GM12891 (cell line): ENCODE measurements around the gene KCNT1.

Source experiments
- DNase-seq: peaks from one replicate; pipeline ENCODE4 v3.0.0; 2011; ENCODE audit warnings: low spot score; ENCODE audit not compliant: insufficient read length
- FAIRE-seq: peaks from 2 replicates; lab custom pipeline; 2011; peaks lifted over from hg19 to GRCh38; lab: Jason Lieb, UNC
- PAX5 ChIP-seq: IDR thresholded peaks from 2 replicates; pipeline ENCODE4 v1.6.1; 2011; ENCODE audit warnings: low read length, moderate library complexity, mild to moderate bottlenecking; ENCODE audit not compliant: insufficient read depth, severe bottlenecking
- POLR2A ChIP-seq: IDR thresholded peaks from 2 replicates; pipeline ENCODE4 v1.6.1; 2011; ENCODE audit warnings: low read depth, low read length, control low read depth
- POLR2AphosphoS5 ChIP-seq: IDR thresholded peaks from 2 replicates; pipeline ENCODE4 v1.6.1; 2011; ENCODE audit warnings: low read depth, low read length, control low read depth
- POU2F2 ChIP-seq: IDR thresholded peaks from 2 replicates; pipeline ENCODE4 v1.6.1; 2011; ENCODE audit warnings: low read depth, mild to moderate bottlenecking, control low read depth, low read length, moderate library complexity
- SPI1 ChIP-seq: IDR thresholded peaks from 2 replicates; pipeline ENCODE4 v1.6.1; 2011; ENCODE audit warnings: low read depth, low read length, control low read depth
- TAF1 ChIP-seq: IDR thresholded peaks from 2 replicates; pipeline ENCODE4 v1.6.1; 2011; ENCODE audit warnings: low read depth, low read length, control low read depth

KCNT1 gene

DNA sequence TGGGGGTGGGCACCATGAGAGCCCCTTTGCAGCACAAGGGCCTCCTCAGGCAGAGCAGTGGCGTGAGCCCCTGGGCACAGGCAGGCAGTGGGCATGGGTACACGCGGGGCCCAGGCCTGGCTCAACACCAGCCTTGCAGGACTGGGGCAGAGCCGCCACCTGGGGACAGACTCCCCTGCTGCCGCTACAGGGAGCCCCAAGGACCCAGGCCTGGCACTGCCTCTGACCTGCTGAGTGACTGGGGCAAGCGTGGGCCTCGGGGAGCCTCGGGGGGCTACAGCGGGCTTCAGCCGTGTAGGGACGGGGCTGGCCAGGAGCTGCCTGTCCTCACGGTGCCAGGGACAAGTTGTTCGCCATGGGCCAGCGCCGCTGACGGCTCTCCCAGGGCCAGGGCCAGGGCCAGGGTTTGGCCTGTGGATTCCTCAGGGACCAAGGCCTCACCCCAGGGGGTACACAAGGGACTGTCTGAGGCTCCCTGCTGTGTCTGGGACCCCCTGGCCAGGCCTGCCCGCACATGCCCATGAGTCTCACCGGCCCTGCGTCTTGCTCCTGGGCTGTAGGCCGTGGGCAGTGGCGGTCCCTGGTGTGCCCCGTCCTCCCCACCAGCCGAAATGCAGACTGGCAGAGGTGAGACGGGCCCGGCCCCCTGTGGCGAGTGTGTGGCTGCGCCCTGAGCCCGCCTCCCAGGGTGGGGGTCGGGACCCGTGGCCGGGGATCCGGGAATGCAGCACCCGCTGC, 42.5 kb downstream of the KCNT1 start:
- no peak for FAIRE-seq
- TF ChIP-seq POU2F2: no peak
- TF ChIP-seq POLR2AphosphoS5: no peak
- TF ChIP-seq SPI1: no peak
- TF ChIP-seq POLR2A: no peak
- no peak for TF ChIP-seq PAX5
- no peak for TF ChIP-seq TAF1

DNA sequence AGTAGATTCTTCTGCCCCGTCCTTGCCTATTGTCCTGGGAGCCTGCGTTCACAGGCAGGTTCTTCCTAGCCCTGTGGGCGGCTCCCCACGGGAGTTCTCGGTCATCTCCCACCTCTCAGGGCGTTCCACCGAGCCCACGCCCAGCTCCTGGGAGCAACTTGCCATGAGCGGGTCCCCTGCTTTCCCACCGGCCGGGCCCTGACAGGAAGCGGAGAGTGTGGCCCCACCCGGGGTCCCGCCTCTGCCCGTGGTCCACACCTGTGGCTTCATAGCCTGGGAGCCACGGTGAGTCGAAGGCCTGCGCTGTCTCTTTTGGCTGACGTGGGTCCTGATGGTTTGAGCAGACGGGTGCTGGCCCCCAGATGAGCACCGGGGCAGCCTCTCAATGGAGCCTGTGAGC, 43.2 kb downstream of the KCNT1 start:
- no peak for TF ChIP-seq POU2F2
- TF ChIP-seq SPI1: no peak
- TF ChIP-seq PAX5: no peak
- no peak for TF ChIP-seq TAF1
- no peak for TF ChIP-seq POLR2A
- no peak for TF ChIP-seq POLR2AphosphoS5
- DNase-seq (no peak), FAIRE-seq (no peak)

More for the DNA sequence above, 42.5 kb downstream of the KCNT1 start:
- DNase-seq: no peak

GRCh38 chr9:135745686-135746324, 43.8 kb downstream of the KCNT1 start:
- DNase-seq: no peak
- TF ChIP-seq TAF1 (no peak), PAX5 (no peak), POLR2A (no peak), POLR2AphosphoS5 (no peak)
- FAIRE-seq: no peak

DNA sequence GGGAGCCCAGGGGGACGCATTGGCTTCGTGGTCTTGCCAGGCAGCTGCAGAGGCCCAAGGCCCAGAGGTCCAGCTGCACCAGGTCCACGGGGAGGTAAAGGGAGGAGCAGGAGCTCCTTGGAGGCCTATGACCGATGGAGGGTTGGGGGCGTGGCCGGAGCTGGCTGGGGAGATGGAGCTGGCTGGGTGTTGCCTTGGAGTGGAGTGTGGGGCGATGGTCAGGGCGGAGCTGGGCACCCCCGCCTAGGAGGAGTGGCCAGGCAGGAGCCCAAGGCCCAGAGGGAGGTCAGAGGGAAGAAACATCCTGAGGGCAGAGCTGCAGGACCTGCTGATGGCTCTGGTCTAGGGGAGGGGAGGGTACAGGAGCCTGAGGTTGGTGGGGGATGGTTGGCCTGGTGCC, 44.6 kb downstream of the KCNT1 start:
- FAIRE-seq (no peak), DNase-seq (no peak)
- TF ChIP-seq POLR2AphosphoS5 (no peak), POLR2A (no peak), TAF1 (no peak), PAX5 (no peak), POU2F2 (no peak), SPI1 (no peak)

DNA sequence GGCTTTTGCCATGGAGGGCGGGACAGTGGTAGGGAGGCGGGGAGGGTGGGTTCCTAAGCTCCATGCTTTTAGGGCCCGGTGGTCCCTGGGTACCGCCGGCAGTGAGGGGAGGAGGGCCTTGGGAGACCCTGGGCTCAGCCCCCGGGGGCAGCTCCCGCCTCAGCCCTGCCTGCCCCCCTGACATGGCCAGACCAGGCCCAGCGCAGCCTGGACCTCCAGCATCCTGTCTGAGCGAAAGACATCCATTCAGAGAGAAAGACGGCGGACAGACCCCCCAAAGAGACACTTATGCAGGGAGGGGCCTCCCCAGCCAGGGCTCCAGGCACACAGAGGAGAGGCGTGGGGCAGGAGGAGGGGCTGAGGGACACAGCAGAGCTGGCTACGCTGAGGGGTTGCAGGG, 45.3 kb downstream of the KCNT1 start:
- FAIRE-seq (no peak), DNase-seq (no peak)
- TF ChIP-seq POLR2A (no peak), POLR2AphosphoS5 (no peak), PAX5 (no peak), TAF1 (no peak), POU2F2 (no peak), SPI1 (no peak)

DNA sequence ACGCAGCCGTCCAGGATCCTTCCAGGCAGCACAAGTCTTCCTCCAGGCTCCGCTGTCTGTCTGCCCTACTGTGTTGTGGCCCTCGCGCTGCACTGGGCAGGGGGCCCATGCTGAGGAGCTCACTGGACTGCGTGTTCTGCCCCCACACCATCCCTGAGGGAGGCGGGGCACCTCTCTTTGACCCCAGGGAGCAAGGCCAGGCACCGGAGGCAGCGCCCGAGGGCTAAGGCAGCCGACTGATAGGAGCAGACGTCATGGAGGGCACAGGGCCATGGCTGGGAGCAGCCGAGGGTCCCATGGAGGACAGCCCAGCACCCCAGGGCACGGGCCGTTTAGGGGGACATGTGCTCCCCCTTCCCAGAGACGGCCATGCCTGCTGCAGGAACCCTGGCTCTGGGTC, 46.7 kb downstream of the KCNT1 start:
- TF ChIP-seq POLR2A: no peak
- no peak for TF ChIP-seq POLR2AphosphoS5
- DNase-seq (no peak), FAIRE-seq (no peak)

- FAIRE-seq: no peak
- no peak for DNase-seq
- TF ChIP-seq TAF1: no peak
- TF ChIP-seq POLR2A: no peak
- no peak for TF ChIP-seq POLR2AphosphoS5
- no peak for TF ChIP-seq SPI1
Measured at GRCh38 chr9:135749171-135750045, 47.4 kb downstream of the KCNT1 start.

- TF ChIP-seq PAX5 (no peak), POLR2A (no peak), TAF1 (no peak), POLR2AphosphoS5 (no peak), SPI1 (no peak), POU2F2 (no peak)
- FAIRE-seq: no peak
- no peak for DNase-seq
Measured at GRCh38 chr9:135750786-135751185, 48.8 kb downstream of the KCNT1 start.

GRCh38 chr9:135751501-135751900, 49.5 kb downstream of the KCNT1 start:
- DNase-seq: no peak
- TF ChIP-seq TAF1 (no peak), SPI1 (no peak), POU2F2 (no peak), POLR2AphosphoS5 (no peak), POLR2A (no peak), PAX5 (no peak)
- FAIRE-seq: no peak
